AG09309 (cell line): ENCODE data around the gene UQCR10.
A peak's percentile ranks its signal among the peaks of the same experiment; 100 is the strongest.

Experiments
- DNase-seq: peaks from one replicate; pipeline ENCODE4 v3.0.0-alpha.2; 2010; ENCODE audit warnings: low read depth
- H3K4me3 ChIP-seq: 2 replicates; pipeline ENCODE4 v1.5.1; 2011; ENCODE audit warnings: mild to moderate bottlenecking, low read depth, low read length, moderate library complexity; ENCODE audit not compliant: control insufficient read depth
- CTCF ChIP-seq: IDR thresholded peaks from 2 replicates; pipeline ENCODE4 v1.5.1; 2011; ENCODE audit warnings: mild to moderate bottlenecking, low read depth, low read length, inconsistent platforms; ENCODE audit not compliant: insufficient read depth, control insufficient read depth; ENCODE audit errors: missing control alignments

Gene UQCR10

GRCh38 chr22:29767171-29768051, at the start of gene UQCR10:
TSS of gene UQCR10 (plus strand) at chr22:29767369. CDS start at chr22:29767399, 30 bp downstream.
- DNase-seq, result peak; percentile 61
- peak within 1 kb of the TSS; percentile 92 for H3K4me3 ChIP-seq
- no peak for TF ChIP-seq CTCF

DNA sequence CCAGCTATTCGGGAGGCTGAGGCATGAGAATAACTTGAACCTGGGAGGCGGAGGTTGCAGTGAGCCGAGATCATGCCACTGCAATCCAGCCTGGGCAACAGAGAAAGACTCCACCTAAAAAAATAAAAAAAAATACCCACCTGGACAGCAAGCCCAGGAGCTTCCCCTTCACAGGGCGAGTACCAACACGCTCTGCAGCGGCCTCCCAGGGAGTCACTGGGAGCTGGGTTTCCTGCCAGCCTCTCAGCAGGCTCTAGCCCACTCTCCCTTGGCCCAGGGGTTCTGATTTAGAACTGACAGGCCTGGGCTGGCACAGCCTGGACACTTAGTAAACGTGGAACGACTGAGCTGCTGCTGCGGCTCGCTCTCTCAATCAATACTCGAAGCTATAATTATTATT, 49.4 kb upstream of the UQCR10 start:
- no peak for TF ChIP-seq CTCF
- H3K4me3 ChIP-seq, result no peak overlapping the region
- no peak for DNase-seq

DNA sequence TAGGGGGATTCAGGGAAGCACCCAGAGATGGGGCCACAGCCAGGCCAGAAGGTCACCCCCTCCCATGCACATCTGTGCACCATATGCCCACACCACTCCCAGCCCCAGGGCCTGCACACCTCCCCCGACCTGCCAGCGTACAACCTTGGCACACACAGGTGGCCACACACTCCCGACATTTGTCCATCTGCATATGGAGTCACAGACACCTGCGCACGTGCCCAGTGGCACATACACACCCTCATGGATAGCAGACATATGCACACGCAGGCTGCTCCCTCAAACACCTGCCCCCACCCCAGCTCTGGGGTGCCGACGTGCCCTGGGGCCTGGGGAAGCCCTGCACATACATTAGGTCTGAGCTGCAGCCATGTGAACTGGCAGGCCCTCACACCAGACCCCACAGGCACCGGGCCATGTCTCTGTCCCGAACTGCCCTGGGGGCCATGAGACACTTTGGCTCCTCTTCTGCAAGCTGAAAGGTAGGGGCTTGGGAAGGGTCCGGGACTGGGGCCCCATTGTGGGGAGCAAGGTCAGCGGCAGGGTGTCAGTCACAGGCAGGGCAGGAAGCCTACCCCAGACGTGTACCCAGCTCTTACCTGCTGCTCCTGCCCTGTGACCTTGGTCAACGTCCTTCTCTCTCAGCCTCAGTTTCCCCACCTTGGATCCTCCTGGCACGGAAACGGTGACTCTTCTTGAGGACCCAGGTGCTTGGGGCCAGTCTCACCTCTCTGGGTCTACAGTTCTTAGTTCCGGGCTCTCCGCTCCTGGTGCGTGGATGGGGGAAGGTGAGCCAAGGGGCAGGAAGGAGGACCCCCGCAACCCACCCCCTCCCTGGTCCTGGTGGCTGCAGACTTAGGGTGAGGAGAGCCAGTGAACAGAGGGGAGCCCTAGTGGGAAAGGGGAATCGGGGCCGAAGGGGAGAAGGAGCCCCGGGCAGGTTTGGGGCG, 47.9 kb upstream of the UQCR10 start:
- no peak for TF ChIP-seq CTCF
- H3K4me3 ChIP-seq, result no peak overlapping the region
- no peak for DNase-seq

- no peak within 1 kb of the TSS for H3K4me3 ChIP-seq
- no peak for DNase-seq
- TF ChIP-seq CTCF, result no peak
These were observed 47.1 kb upstream of the UQCR10 start, which contains the start of gene CABP7 for GRCh38 chr22:29719899-29720645. TSS of gene CABP7 (plus strand) at chr22:29720003. CDS start at chr22:29720425, 422 bp downstream.

DNA sequence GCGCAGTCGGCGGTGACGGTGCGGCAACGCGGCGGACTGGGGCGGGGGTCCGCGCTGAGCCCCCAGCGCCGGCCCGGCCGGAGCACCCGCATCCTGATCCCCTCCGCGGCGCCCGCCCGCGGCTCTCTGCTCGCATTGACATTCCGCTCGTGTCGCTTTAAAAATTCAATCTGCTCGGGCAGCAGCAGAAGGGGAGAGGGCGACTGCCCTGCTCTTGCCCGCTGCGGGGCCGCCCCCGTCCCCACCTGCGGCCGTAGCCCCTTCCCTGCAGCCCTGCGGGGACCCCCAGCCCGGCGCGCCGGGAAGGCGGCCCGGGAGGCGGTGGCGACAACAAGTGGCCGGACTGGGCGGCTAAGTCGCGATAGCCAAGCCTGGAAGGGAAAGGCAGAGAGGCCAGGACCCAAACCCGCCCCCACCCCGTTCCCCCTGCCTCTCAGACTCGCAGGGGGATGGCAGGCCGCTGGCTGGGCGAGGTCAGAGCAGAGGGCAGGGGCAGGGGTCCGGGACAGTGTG, 46.3 kb upstream of the UQCR10 start:
- no peak overlapping the region for H3K4me3 ChIP-seq
- no peak for DNase-seq
- no peak for TF ChIP-seq CTCF

DNA sequence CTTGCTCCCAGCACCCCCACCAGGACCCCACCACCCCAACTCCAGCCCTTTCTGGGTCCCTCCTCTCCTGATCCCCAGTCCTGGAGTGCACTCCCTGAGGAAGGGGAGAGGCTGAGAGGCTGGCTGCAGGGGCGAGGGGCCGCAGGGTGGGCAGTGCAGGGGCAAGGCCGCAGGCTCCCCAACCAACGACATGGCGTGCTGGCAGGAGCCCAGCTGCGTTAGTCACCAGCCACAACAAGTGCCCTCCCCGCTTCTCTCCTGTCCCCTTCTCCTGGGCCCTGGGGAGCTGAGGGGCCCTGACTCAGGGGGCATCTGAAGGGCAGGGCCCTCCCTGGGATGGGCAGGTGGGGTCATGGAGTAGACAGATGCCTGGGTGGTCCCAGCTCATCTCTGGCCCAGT, 45.0 kb upstream of the UQCR10 start:
- H3K4me3 ChIP-seq, result no peak overlapping the region
- no peak for DNase-seq
- TF ChIP-seq CTCF, result no peak
